HG03066 (cell line): Measurements from ENCODE around the gene AMY2B.
"Not testable (repeated sequence)": the region's sequence is repeated elsewhere in the genome, so short reads cannot be mapped to it uniquely, and the experiment has no call there.

Source experiments
- ATAC-seq: cut with Tn5 transposase; IDR thresholded peaks from one replicate; pipeline ENCODE4 v1.9.1; 2021; ENCODE audit warnings: low read depth; ENCODE audit not compliant: unreplicated experiment

The AMY2B gene

DNA sequence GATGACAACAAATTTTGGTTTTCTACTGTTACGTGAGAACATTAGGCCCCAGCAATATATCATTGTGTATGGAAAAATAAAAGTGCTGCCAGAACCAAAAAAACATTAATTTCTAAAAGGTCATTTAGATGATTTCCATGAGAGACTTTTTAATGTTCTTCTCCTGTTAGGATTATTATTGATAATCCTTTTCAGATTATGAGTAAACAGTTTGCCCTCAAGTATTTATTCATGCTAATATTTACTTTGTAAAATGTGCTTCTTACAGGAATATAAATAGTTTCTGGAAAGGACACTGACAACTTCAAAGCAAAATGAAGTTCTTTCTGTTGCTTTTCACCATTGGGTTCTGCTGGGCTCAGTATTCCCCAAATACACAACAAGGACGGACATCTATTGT, at the start of gene AMY2B:
TSS of gene AMY2B (plus strand) at position 301 of the 400 bp plus-strand sequence. CDS start at position 315, 14 bp downstream.
- ATAC-seq, result not testable (repeated sequence)

- ATAC-seq, result no peak
These were observed 48.0 kb upstream of the AMY2B start for GRCh38 chr1:103523346-103523745.

DNA sequence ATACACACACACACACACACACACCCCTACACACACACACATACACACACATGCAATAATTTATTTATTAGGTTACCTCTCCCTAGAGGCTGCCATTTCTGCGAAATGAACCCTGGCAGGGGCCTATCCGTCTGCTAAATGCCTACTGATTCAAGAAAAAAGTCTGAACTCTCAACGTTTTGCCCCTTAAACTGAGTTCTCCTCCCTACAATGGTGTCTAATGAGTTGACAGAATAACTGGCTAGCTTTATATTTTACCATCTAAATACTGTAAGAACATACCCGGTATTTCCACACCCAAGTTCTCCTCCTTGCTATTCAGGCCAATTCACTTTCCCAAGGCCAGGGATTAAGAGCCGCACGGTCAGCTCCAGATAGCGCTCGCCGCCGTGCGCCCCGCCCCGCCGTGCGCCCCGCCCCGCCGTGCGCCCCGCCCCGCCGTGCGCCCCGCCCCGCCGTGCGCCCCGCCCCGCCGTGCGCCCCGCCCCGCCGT, 46.2 kb upstream of the AMY2B start:
- ATAC-seq, result peak; percentile 35

- ATAC-seq, result peak; percentile 83
These were observed 45.5 kb upstream of the AMY2B start, which contains the start of gene RNPC3 for GRCh38 chr1:103525607-103526507. TSS of gene RNPC3 (plus strand) at chr1:103525699. CDS start at chr1:103526071, 372 bp downstream.

- no peak for ATAC-seq
These were observed 44.1 kb upstream of the AMY2B start for GRCh38 chr1:103527331-103527730.

- ATAC-seq, result no peak
These were observed 41.6 kb upstream of the AMY2B start for GRCh38 chr1:103529746-103530145.

- no peak for ATAC-seq
These were observed 33.2 kb upstream of the AMY2B start for GRCh38 chr1:103538226-103538625.

DNA sequence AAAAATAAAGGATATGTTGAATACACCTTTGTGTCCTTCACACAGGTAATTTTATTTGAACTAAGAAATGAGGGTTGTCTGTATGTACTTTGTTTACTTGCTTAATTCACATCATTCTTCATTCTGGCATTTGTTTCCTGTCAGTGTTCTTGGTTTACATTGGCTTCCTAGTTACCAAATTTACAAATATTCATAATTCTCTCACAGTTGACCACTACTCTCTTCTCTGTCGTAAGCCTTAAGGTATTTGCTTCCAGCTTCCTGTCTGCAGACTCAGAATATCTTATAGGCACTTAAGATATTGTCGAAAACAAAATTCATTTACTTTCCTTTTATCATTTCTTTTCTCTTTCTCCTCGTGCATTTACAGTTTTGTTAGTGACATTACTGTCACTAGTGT, 30.0 kb upstream of the AMY2B start:
- ATAC-seq, result no peak

DNA sequence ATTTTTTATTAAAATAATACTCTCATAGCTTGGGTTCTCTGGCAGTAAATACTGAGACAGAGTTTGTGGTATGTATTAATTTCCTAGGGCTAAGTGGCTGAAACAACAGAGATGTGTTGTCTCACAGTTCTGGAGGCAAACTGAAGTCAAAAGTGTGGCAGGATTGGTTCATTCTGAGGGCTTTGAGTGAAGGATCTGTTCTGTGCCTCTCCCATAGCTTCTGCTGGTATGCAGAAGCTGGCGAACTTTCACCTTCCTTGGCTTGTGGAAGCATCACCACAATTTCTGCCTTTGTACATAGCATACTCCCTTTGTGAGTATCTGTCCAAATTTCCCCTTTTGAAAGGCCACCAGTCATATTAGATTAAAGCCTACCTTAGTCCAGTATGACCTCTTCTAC, 24.9 kb upstream of the AMY2B start:
- ATAC-seq, result no peak

DNA sequence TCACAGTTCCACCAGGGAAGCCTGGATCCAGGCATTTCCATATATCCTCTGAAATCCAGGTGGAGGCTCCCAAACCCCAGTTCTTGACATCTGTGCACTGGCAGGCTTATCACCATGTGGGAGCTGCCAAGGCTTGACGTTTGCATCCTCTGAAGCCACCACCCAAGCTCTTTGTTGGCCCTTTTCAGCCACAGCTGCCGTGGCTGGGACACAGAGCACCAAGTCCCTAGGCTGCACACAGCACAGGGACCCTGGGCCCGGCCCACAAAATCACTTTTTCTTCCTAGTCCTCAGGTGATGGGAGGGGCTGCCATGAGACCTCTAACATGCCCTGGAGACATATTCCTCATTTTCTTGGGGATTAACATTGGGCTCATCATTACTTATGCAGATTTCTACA, 23.5 kb upstream of the AMY2B start:
- no peak for ATAC-seq

GRCh38 chr1:103560427-103560826, 11.0 kb upstream of the AMY2B start:
- no peak for ATAC-seq

DNA sequence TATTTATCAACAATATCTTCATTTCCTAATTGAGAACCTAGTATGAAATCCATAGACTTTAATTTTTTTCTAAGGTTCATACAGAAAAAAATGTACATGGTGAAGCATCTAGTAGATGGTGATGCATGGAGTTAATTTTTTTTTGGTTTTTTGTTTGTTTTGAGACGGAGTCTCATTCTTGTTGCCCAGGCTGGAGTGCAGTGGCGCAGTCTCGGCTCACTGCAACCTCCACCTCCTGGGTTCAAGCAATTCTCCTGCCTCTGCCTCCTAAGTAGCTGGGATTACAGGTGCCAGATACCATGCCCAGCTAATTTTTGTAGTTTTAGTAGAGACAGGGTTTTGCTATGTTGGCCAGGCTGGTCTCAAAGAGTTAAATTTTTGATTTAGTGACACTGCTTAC, 10.3 kb upstream of the AMY2B start:
- ATAC-seq, result not testable (repeated sequence)

DNA sequence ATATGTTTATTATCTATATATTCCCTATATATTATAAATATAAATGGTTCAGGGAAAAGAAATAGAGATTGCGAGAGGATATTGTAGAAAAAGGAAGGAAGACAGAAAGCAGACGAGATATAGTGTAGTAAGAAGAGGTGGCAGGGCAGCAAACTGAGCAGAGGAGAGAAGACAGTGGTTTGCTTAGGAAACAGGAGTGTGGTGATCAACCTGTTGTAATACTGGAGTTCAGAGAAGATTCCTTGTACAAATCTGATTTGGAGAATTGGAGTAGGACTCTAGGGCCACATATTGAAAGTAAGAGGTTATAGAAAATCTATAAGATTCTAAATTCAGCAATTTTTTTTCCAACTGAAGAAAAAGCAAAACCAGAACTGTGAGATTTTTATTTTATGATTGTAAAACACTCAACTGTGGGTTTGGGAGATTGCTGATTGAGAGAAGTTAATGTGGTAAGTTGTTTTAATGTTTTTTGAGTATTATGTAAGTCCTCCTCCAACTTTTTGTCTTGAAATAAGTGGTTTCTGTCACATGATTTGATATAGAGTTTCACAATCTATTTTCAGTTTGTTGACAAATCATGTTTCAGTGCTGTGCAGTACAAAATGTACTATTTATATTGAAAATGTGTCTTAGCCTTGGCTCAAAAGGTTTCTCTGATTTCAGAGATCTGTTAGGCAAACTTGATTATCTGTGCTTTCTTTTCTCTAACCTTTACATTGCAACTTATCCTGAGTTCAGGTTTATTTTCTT, 9.6 kb upstream of the AMY2B start:
- ATAC-seq, result peak; percentile 84

GRCh38 chr1:103563056-103563455, 8.3 kb upstream of the AMY2B start:
- ATAC-seq, result no peak

DNA sequence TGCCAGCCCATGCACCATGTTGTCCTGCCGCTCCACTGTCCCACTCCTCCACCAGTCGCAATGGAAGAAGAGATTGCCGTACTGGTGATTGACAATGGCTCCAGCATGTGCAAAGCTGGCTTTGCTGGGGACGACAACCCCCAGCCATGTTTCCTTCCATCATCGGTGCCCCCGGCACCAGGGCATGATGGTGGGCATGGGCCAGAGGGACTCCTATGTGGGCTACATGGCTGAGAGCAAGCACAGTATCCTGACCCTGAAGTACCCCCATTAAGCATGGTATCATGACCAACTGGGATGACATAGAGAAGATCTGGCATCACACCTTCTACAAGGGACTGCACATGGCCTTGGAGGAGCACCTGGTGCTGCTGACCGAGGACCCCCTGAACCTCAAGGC, 1.9 kb upstream of the AMY2B start:
- no peak for ATAC-seq

- no peak for ATAC-seq
These were observed 4.7 kb downstream of the AMY2B start for GRCh38 chr1:103576065-103576464.

GRCh38 chr1:103576784-103577183, 5.4 kb downstream of the AMY2B start:
- ATAC-seq, result not testable (repeated sequence)

DNA sequence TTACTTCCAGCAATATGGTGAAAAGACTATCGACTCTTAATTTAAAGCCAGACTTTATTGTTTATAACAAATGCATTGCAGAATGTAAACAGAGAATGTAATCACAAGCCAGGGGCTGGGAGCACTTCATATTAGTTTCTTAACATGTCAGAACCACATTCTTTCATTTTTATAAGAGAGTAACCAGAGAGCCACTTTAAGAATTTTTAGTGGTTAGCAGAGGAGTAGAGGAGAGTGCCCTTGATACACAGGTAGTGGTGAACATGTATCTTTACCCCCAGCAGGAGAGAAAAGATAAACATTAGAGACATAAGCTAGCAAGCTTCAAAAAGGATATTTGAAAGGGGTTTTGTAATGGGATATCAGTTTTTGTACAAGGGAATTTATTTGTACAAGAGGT, 11.1 kb downstream of the AMY2B start:
- no peak for ATAC-seq

DNA sequence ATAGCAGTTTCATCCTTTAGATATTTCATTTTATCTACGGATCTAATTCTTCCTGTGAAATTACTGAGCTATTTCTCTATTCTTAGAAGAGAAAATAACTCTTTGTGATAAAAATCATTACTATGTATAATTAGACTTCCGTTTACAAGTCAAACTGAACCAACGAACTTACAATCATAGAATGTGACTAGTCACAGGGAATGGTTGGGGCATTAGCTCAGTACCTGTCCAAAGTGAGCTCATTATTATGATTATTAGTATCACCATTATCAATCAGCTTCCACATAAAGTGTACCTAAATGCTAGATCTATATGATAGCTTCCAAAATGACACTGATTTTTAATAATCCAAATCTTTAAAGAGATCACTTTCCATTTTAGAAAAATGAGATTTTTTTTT, 12.5 kb downstream of the AMY2B start:
- ATAC-seq, result no peak

GRCh38 chr1:103584537-103584936, 13.1 kb downstream of the AMY2B start:
- ATAC-seq, result no peak

DNA sequence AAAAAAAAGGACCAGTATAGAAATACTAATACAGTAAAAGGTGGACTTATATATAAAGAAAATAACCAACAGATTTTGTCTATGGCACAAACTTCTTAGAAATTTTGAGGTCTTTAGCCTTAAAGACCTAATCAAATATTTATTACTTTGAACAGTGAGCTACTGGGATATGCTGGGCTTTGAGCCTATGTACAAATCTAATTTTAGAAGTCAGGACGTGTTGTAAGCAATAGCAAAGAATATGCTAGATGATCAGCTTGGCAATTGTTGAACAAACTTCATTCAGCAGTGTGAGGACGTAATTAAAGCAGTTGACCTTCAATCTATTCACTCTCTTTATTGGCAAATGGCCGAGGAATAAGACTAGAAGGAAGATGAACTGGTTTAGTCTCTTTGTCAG, 31.4 kb downstream of the AMY2B start:
- ATAC-seq, result not testable (repeated sequence)
